Measurements from ENCODE around the gene MYO5C.
"Not testable (repeated sequence)": the region's sequence is repeated elsewhere in the genome, so short reads cannot be mapped to it uniquely, and the experiment has no call there.

MYO5C gene

GRCh38 chr15:52241489-52241888 is 54.1 kb downstream of the MYO5C start:
- no peak for DNase-seq

- DNase-seq, result no peak
These were observed 55.4 kb downstream of the MYO5C start for GRCh38 chr15:52240166-52240565.

GRCh38 chr15:52238989-52239525 is 56.5 kb downstream of the MYO5C start:
- DNase-seq, result not testable (repeated sequence)

- DNase-seq, result no peak
These were observed 57.5 kb downstream of the MYO5C start for GRCh38 chr15:52238149-52238548.

- DNase-seq, result no peak
These were observed 59.6 kb downstream of the MYO5C start for GRCh38 chr15:52236013-52236412.

GRCh38 chr15:52234596-52235541 is 60.7 kb downstream of the MYO5C start:
- peak; percentile 14 for DNase-seq

GRCh38 chr15:52233405-52233804 is 62.2 kb downstream of the MYO5C start:
- no peak for DNase-seq

- DNase-seq, result no peak
These were observed 63.3 kb downstream of the MYO5C start for GRCh38 chr15:52232327-52232726.

GRCh38 chr15:52230073-52230472 is 65.5 kb downstream of the MYO5C start:
- DNase-seq, result no peak

- no peak for DNase-seq
These were observed 66.7 kb downstream of the MYO5C start for GRCh38 chr15:52228921-52229320.

- peak; percentile 44 for DNase-seq
These were observed 68.1 kb downstream of the MYO5C start for GRCh38 chr15:52227456-52227855.

GRCh38 chr15:52225230-52225629 is 70.4 kb downstream of the MYO5C start:
- no peak for DNase-seq

GRCh38 chr15:52224211-52224610 is 71.4 kb downstream of the MYO5C start:
- DNase-seq, result no peak

- DNase-seq, result no peak
These were observed 73.9 kb downstream of the MYO5C start for GRCh38 chr15:52221730-52222129.

GRCh38 chr15:52220937-52221660 is 74.5 kb downstream of the MYO5C start:
- no peak for DNase-seq

- no peak for DNase-seq
These were observed 75.4 kb downstream of the MYO5C start for GRCh38 chr15:52220251-52220650.

- DNase-seq, result no peak
These were observed 76.8 kb downstream of the MYO5C start for GRCh38 chr15:52218816-52219215.

- no peak for DNase-seq
These were observed 77.2 kb downstream of the MYO5C start for GRCh38 chr15:52218371-52218770.

- no peak for DNase-seq
These were observed 78.4 kb downstream of the MYO5C start for GRCh38 chr15:52217186-52217585.

- DNase-seq, result no peak
These were observed 81.1 kb downstream of the MYO5C start for GRCh38 chr15:52214553-52214952.

GRCh38 chr15:52213206-52213605 is 82.4 kb downstream of the MYO5C start:
- DNase-seq, result no peak

- DNase-seq, result peak; percentile 59
These were observed 87.2 kb downstream of the MYO5C start for GRCh38 chr15:52208306-52208946.

GRCh38 chr15:52207191-52207590 is 88.4 kb downstream of the MYO5C start:
- no peak for DNase-seq
